Peyer's patch (tissue), 4 donors: ENCODE results near the gene HSPG2.
"Not testable (repeated sequence)": the region's sequence is repeated elsewhere in the genome, so short reads cannot be mapped to it uniquely, and the experiment has no call there.

ENCODE experiments used
- CTCF ChIP-seq, 6 experiments: fragments of 450-650 bp in 4 of 6; fragments of 200-600 bp in 2 of 6; sonication (generic) in 1 of 6; IDR thresholded peaks; one replicate each; pipeline ENCODE4 v1.5.1; 2017 to 2019; ENCODE audit warnings: antibody characterized with exemption in 6 of 6, mild to moderate bottlenecking in 3 of 6, moderate library complexity in 1 of 6
- POLR2A ChIP-seq, 2 donors: fragments of 450-650 bp; IDR thresholded peaks; one replicate each; pipeline ENCODE4 v1.5.1; 2017; ENCODE audit warnings: antibody characterized with exemption in 2 of 2, mild to moderate bottlenecking in 2 of 2, moderate library complexity in 2 of 2

GRCh38 chr1:21973948-21974347, 36.8 kb upstream of the HSPG2 start:
- not testable (repeated sequence) for TF ChIP-seq CTCF, POLR2A (IDR thresholded peaks at IDR 0.05)
